GM12873 (cell line): Measurements from ENCODE around the gene PFKFB4.

Experiments used
- CTCF ChIP-seq: IDR thresholded peaks from 2 replicates; pipeline ENCODE4 v1.5.1; 2012; ENCODE audit warnings: low read depth, mild to moderate bottlenecking, moderate library complexity, low read length, control low read depth; ENCODE audit not compliant: insufficient read depth; ENCODE audit errors: missing control alignments

The PFKFB4 gene

GRCh38 chr3:48581621-48582481 is 25.2 kb upstream of the PFKFB4 start:
- TF ChIP-seq CTCF = no peak

- no peak for TF ChIP-seq CTCF
Measured at GRCh38 chr3:48576647-48577046, 20.0 kb upstream of the PFKFB4 start.

GRCh38 chr3:48575366-48575765 is 18.8 kb upstream of the PFKFB4 start:
- TF ChIP-seq CTCF = no peak

- no peak for TF ChIP-seq CTCF
Measured at GRCh38 chr3:48573973-48574585, 17.5 kb upstream of the PFKFB4 start.

- TF ChIP-seq CTCF = no peak
Measured at GRCh38 chr3:48572517-48572916, 15.9 kb upstream of the PFKFB4 start.

GRCh38 chr3:48571938-48572337 is 15.3 kb upstream of the PFKFB4 start:
- no peak for TF ChIP-seq CTCF

- no peak for TF ChIP-seq CTCF
Measured at GRCh38 chr3:48569808-48570450, 13.3 kb upstream of the PFKFB4 start.
